Left ventricle myocardium inferior (tissue), 1 donor: ENCODE data around the gene FAM171A2. TPM values are rescaled to one million over a fixed set of nuclear protein-coding genes. Genes with fewer than 3 reads are reported as not detected.

Experiments
- DNase-seq: peaks from one replicate; pipeline ENCODE4 v3.0.0-alpha.2; 2020
- H3K27ac ChIP-seq: fragments of 200-600 bp; replicated peaks from 2 replicates; pipeline ENCODE4 v1.8.0; 2021
- H3K27me3 ChIP-seq: fragments of 200-600 bp; 2 replicates; pipeline ENCODE4 v1.8.0; 2021; ENCODE audit warnings: low read depth
- H3K36me3 ChIP-seq: fragments of 200-600 bp; 2 replicates; pipeline ENCODE4 v1.8.0; 2021
- H3K4me1 ChIP-seq: fragments of 200-600 bp; 2 replicates; pipeline ENCODE4 v1.8.0; 2021
- H3K4me3 ChIP-seq: fragments of 200-600 bp; 2 replicates; pipeline ENCODE4 v1.8.0; 2021; ENCODE audit warnings: mild to moderate bottlenecking, moderate library complexity
- H3K9me3 ChIP-seq: fragments of 200-600 bp; replicated peaks from 2 replicates; pipeline ENCODE4 v1.8.0; 2021
- CTCF ChIP-seq: fragments of 200-600 bp; IDR thresholded peaks from 2 replicates; pipeline ENCODE4 v1.8.0; 2021; ENCODE audit warnings: antibody characterized with exemption, mild to moderate bottlenecking, borderline replicate concordance
- intact Hi-C: fragments of 100-400 bp; cut with micrococcal nuclease; formaldehyde crosslinking; loops from one replicate; pipeline ENCODE4 v1.11.0; 2022
- total RNA-seq: library from RNA; stranded (reverse); fragmentation: NEBNext Ultra II Directional; extraction: Animal tissue kit (Norgen Biotek cat#: 25700); gene quantifications from one replicate; pipeline ENCODE4 v1.2.1, GENCODE V29; 2021
- donor health status: DM: no; HTN: yes; CAD: no; lungs with severe emphysema.

FAM171A2 gene
- total RNA-seq, 1 donor from 2014 or later, result 0.55 TPM

GRCh38 chr17:44326861-44327444 lies 36.7 kb downstream of the FAM171A2 start:
- Histone ChIP-seq H3K4me3 (peak overlapping the region; percentile 92), H3K9me3 (no peaks in the 10 kb centered on the region), H3K27ac (peak overlapping the region; percentile 96), H3K36me3 (peaks cover 7% of the 10 kb centered on the region), H3K27me3 (no peaks in the 10 kb centered on the region), H3K4me1 (peaks cover 53% of the 10 kb centered on the region)
- intact Hi-C loops, result no loop called here
- TF ChIP-seq CTCF, result no peak
- peak; percentile 96 for DNase-seq

- H3K4me1 ChIP-seq, result peaks cover 42% of the 10 kb centered on the region
- peak within 1 kb of the TSS; percentile 92 for H3K4me3 ChIP-seq
- no peaks in the 10 kb centered on the region for H3K27me3 ChIP-seq
- peak; percentile 95 for DNase-seq
- intact Hi-C loops, result no loop called here
- TF ChIP-seq CTCF, result no peak
- H3K27ac ChIP-seq, result peak within 1 kb of the TSS; percentile 96
- H3K36me3 ChIP-seq, result peaks cover 30% of the 10 kb centered on the region
- no peaks in the 10 kb centered on the region for H3K9me3 ChIP-seq
Observed at GRCh38 chr17:44324571-44325275, 38.9 kb downstream of the FAM171A2 start, which contains the start of gene SLC25A39. SLC25A39 (minus strand) TSS chr17:44324823; CDS start chr17:44323562, 1,261 bp downstream.

- intact Hi-C loops, result no loop called here
- H3K4me1 ChIP-seq, result peaks cover 42% of the 10 kb centered on the region
- TF ChIP-seq CTCF, result no peak
- H3K27ac ChIP-seq, result peak overlapping the region; percentile 96
- H3K4me3 ChIP-seq, result peak overlapping the region; percentile 92
- DNase-seq, result no peak
- H3K9me3 ChIP-seq, result no peaks in the 10 kb centered on the region
- H3K27me3 ChIP-seq, result no peaks in the 10 kb centered on the region
- peaks cover 35% of the 10 kb centered on the region for H3K36me3 ChIP-seq
Observed at GRCh38 chr17:44324092-44324570, 39.5 kb downstream of the FAM171A2 start.

- Histone ChIP-seq H3K4me3 (peak overlapping the region; percentile 92), H3K27me3 (no peaks in the 10 kb centered on the region), H3K27ac (no peak overlapping the region), H3K36me3 (peaks cover 35% of the 10 kb centered on the region), H3K4me1 (peaks cover 42% of the 10 kb centered on the region), H3K9me3 (no peaks in the 10 kb centered on the region)
- no peak for TF ChIP-seq CTCF
- no peak for DNase-seq
- intact Hi-C loops, result no loop called here
Observed at GRCh38 chr17:44323359-44324091, 40.1 kb downstream of the FAM171A2 start.

- no peaks in the 10 kb centered on the region for H3K9me3 ChIP-seq
- H3K4me1 ChIP-seq, result peaks cover 42% of the 10 kb centered on the region
- H3K27me3 ChIP-seq, result peaks cover 9% of the 10 kb centered on the region
- TF ChIP-seq CTCF, result no peak
- no peak overlapping the region for H3K4me3 ChIP-seq
- intact Hi-C loops, result no loop called here
- DNase-seq, result no peak
- H3K27ac ChIP-seq, result no peak overlapping the region
- peaks cover 35% of the 10 kb centered on the region for H3K36me3 ChIP-seq
Observed at GRCh38 chr17:44322236-44322895, 41.3 kb downstream of the FAM171A2 start.
